ENCODE data around the gene OR52A1. TPM values are rescaled to one million over a fixed set of nuclear protein-coding genes. Genes with fewer than 3 reads are reported as not detected.

OR52A1 gene
- total and polyA plus RNA-seq, 9 of the 15 experiments (the other 6 are each of a cell fraction or from before 2014, with no cell fraction given): under 0.01 to 0.33 (median 0.13) TPM; not detected in 3

DNA sequence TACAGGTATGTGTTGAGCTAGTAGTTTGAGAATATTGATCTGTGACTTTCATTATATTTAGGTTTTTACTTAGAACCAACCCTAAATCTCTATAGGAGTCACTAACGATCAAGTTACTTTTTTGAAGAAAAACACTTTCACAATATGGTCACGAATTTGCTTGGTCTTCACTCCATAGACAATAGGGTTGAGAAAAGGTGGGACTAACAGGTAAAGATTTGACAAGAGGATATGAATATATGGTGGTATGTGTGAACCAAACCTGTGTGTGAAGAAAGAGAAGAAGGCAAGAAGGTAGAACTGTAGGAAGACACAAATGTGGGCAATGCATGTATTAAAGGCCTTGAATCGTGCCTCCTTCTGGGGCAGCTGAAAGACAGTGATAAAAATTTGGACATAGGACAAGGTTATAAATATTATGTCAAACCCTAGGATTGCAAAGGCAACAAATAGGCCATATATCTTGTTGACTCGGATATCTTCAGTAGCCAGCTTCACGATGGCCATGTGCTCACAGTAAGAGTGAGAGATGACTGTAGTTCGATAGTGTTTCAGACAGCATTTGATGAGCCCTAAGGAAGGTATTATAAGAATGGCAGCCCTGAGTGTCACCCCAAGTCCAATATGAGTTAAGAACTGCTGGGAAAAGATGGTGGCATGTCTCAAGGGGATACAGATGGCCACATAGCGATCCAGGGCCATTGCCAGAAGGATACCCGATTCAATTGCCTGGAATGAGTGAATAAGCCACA, 22.8 kb downstream of the OR52A1 start (continued):
- TF ChIP-seq FOXJ2 (tag; IDR thresholded peaks at IDR 0.05): no peak
- peak; percentile 32; the same call in 1 of the 2 replicates for TF ChIP-seq BACH1 (tag; IDR thresholded peaks at IDR 0.05)
- TF ChIP-seq ZFP30 (CRISPR knock-in tag; IDR thresholded peaks at IDR 0.05; ENCODE audit: borderline replicate concordance): peak; percentile 53; the same call in 1 of the 2 replicates
- TF ChIP-seq, protein P1, sequence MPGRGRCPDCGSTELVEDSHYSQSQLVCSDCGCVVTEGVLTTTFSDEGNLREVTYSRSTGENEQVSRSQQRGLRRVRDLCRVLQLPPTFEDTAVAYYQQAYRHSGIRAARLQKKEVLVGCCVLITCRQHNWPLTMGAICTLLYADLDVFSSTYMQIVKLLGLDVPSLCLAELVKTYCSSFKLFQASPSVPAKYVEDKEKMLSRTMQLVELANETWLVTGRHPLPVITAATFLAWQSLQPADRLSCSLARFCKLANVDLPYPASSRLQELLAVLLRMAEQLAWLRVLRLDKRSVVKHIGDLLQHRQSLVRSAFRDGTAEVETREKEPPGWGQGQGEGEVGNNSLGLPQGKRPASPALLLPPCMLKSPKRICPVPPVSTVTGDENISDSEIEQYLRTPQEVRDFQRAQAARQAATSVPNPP (IDR thresholded peaks at IDR 0.05; ENCODE audit: borderline replicate concordance, insufficient read depth, insufficient read length): no peak
- TF ChIP-seq, protein P2, sequence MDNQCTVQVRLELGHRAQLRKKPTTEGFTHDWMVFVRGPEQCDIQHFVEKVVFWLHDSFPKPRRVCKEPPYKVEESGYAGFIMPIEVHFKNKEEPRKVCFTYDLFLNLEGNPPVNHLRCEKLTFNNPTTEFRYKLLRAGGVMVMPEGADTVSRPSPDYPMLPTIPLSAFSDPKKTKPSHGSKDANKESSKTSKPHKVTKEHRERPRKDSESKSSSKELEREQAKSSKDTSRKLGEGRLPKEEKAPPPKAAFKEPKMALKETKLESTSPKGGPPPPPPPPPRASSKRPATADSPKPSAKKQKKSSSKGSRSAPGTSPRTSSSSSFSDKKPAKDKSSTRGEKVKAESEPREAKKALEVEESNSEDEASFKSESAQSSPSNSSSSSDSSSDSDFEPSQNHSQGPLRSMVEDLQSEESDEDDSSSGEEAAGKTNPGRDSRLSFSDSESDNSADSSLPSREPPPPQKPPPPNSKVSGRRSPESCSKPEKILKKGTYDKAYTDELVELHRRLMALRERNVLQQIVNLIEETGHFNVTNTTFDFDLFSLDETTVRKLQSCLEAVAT (IDR thresholded peaks at IDR 0.05): no peak
- no peak for TF ChIP-seq JUNB (CRISPR knock-in tag; conservative IDR thresholded peaks at IDR 0.05)
- no peak for TF ChIP-seq RB1 (IDR thresholded peaks at IDR 0.05; ENCODE audit: low read depth)
- no peak for TF ChIP-seq BCL6 (CRISPR knock-in tag; IDR thresholded peaks at IDR 0.05)
- TF ChIP-seq TCF3 (CRISPR knock-in tag; IDR thresholded peaks at IDR 0.05): peak; percentile 95
- TF ChIP-seq, protein P3, sequence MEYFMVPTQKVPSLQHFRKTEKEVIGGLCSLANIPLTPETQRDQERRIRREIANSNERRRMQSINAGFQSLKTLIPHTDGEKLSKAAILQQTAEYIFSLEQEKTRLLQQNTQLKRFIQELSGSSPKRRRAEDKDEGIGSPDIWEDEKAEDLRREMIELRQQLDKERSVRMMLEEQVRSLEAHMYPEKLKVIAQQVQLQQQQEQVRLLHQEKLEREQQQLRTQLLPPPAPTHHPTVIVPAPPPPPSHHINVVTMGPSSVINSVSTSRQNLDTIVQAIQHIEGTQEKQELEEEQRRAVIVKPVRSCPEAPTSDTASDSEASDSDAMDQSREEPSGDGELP (CRISPR knock-in tag; IDR thresholded peaks at IDR 0.05; ENCODE audit: borderline replicate concordance): no peak
- no peak for TF ChIP-seq SUPT5H (IDR thresholded peaks at IDR 0.05)
- no peak for TF ChIP-seq KDM5B (IDR thresholded peaks at IDR 0.05; ENCODE audit: insufficient replicate concordance, low read depth, low read length)
- TF ChIP-seq EZH2 (IDR thresholded peaks at IDR 0.05; ENCODE audit: borderline replicate concordance, low read depth, low read length): no peak
- no peak for TF ChIP-seq NFE2 (IDR thresholded peaks at IDR 0.05; ENCODE audit: low read depth)
- peak; percentile 66; the same call in 1 of the 2 replicates for TF ChIP-seq MEF2D (tag; conservative IDR thresholded peaks at IDR 0.05; ENCODE audit: low read depth)
- TF ChIP-seq ZFP36 (IDR thresholded peaks at IDR 0.05; ENCODE audit: low read depth, low read length, partially characterized antibody): no peak
- TF ChIP-seq STAG1 (CRISPR knock-in tag; IDR thresholded peaks at IDR 0.05; ENCODE audit: borderline replicate concordance): no peak
- no peak for TF ChIP-seq PTBP1 (IDR thresholded peaks at IDR 0.05; ENCODE audit: low read depth, low read length)
- TF ChIP-seq, protein P4, sequence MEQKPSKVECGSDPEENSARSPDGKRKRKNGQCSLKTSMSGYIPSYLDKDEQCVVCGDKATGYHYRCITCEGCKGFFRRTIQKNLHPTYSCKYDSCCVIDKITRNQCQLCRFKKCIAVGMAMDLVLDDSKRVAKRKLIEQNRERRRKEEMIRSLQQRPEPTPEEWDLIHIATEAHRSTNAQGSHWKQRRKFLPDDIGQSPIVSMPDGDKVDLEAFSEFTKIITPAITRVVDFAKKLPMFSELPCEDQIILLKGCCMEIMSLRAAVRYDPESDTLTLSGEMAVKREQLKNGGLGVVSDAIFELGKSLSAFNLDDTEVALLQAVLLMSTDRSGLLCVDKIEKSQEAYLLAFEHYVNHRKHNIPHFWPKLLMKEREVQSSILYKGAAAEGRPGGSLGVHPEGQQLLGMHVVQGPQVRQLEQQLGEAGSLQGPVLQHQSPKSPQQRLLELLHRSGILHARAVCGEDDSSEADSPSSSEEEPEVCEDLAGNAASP (IDR thresholded peaks at IDR 0.05): no peak
